HG03196 (cell line): Measurements from ENCODE around the gene TBL1Y.
"Not testable (repeated sequence)": the region's sequence is repeated elsewhere in the genome, so short reads cannot be mapped to it uniquely, and the experiment has no call there.

Experiments used
- ATAC-seq: cut with Tn5 transposase; IDR thresholded peaks from one replicate; pipeline ENCODE4 v1.9.1; 2021; ENCODE audit not compliant: unreplicated experiment

The TBL1Y gene

GRCh38 chrY:6910372-6911252 lies at the start of gene TBL1Y:
Gene TBL1Y (plus strand): TSS chrY:6910697. CDS start chrY:7025085, 114,388 bp downstream.
- ATAC-seq = no peak

- no peak for ATAC-seq
Measured at GRCh38 chrY:6894496-6894895, 16.0 kb upstream of the TBL1Y start.

- ATAC-seq = no peak
Measured at GRCh38 chrY:6895236-6895635, 15.3 kb upstream of the TBL1Y start.

GRCh38 chrY:6902116-6902515 lies 8.4 kb upstream of the TBL1Y start:
- ATAC-seq = not testable (repeated sequence)

GRCh38 chrY:6907591-6907990 lies 2.9 kb upstream of the TBL1Y start:
- no peak for ATAC-seq

- ATAC-seq = not testable (repeated sequence)
Measured at GRCh38 chrY:6908021-6908420, 2.5 kb upstream of the TBL1Y start.

GRCh38 chrY:6909118-6909521 lies 1.4 kb upstream of the TBL1Y start:
- ATAC-seq = no peak

GRCh38 chrY:6909856-6910255 lies 641 bp upstream of the TBL1Y start:
- ATAC-seq = no peak

- ATAC-seq = no peak
Measured at GRCh38 chrY:6911253-6911881, 870 bp downstream of the TBL1Y start, which contains the start of gene AMELY. Gene AMELY (minus strand): TSS chrY:6911752. CDS start chrY:6872608, 39,144 bp downstream.

GRCh38 chrY:6913362-6913761 lies 2.9 kb downstream of the TBL1Y start:
- ATAC-seq = no peak

- no peak for ATAC-seq
Measured at GRCh38 chrY:6921061-6921460, 10.6 kb downstream of the TBL1Y start.

GRCh38 chrY:6928265-6928664 lies 17.8 kb downstream of the TBL1Y start:
- ATAC-seq = no peak

- no peak for ATAC-seq
Measured at GRCh38 chrY:6929237-6929636, 18.7 kb downstream of the TBL1Y start.

GRCh38 chrY:6931779-6932396 lies 21.4 kb downstream of the TBL1Y start:
- ATAC-seq = no peak

GRCh38 chrY:6935497-6935896 lies 25.0 kb downstream of the TBL1Y start:
- ATAC-seq = no peak

GRCh38 chrY:6947695-6948094 lies 37.2 kb downstream of the TBL1Y start:
- no peak for ATAC-seq

- no peak for ATAC-seq
Measured at GRCh38 chrY:6948378-6948777, 37.9 kb downstream of the TBL1Y start.

GRCh38 chrY:6949947-6950346 lies 39.5 kb downstream of the TBL1Y start:
- ATAC-seq = no peak

GRCh38 chrY:6964732-6965131 lies 54.2 kb downstream of the TBL1Y start:
- ATAC-seq = no peak

GRCh38 chrY:6966521-6966920 lies 56.0 kb downstream of the TBL1Y start:
- ATAC-seq = no peak

GRCh38 chrY:6967736-6968135 lies 57.2 kb downstream of the TBL1Y start:
- ATAC-seq = no peak

- no peak for ATAC-seq
Measured at GRCh38 chrY:6968191-6968590, 57.7 kb downstream of the TBL1Y start.
